ENCODE measurements around the gene RPL10.

Gene RPL10

DNA sequence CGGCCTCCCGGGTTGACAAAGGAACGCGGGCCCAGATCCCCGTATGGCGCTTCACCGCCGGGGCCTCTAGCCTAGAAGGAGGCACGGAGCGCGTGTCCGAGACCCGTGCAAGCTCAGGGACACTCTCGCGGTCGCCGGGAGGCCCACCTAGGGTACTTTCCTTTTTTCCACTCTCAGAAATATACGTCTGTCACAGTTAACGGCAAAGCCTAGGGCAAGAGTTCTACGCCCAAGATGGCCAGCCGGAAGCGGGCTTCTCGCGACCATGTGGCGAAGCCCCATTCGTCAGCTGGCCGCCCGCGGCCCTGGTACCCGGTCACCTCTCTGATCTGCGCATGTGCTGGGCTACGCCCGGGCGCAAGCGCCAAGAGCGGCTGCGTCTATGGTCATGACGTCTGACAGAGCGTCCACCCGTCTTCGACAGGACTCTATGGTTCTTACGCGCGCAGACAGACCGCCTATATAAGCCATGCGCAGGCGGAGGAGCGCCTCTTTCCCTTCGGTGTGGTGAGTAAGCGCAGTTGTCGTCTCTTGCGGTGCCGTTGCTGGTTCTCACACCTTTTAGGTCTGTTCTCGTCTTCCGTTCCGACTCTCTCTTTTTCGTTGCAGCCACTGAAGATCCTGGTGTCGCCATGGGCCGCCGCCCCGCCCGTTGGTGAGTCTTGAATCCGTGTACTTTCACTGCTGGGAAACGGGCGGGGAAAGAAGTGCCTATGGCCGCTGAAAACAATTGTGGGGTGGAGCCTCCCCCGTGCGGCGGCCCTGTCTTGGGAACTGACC, at the start of gene RPL10:
Gene RPL10 (plus strand): TSS at position 490 of the 780 bp plus-strand sequence. CDS start 143 bp downstream, at position 633.
- DNase-seq (ENCODE audit: low read depth), result peak; percentile 79

DNA sequence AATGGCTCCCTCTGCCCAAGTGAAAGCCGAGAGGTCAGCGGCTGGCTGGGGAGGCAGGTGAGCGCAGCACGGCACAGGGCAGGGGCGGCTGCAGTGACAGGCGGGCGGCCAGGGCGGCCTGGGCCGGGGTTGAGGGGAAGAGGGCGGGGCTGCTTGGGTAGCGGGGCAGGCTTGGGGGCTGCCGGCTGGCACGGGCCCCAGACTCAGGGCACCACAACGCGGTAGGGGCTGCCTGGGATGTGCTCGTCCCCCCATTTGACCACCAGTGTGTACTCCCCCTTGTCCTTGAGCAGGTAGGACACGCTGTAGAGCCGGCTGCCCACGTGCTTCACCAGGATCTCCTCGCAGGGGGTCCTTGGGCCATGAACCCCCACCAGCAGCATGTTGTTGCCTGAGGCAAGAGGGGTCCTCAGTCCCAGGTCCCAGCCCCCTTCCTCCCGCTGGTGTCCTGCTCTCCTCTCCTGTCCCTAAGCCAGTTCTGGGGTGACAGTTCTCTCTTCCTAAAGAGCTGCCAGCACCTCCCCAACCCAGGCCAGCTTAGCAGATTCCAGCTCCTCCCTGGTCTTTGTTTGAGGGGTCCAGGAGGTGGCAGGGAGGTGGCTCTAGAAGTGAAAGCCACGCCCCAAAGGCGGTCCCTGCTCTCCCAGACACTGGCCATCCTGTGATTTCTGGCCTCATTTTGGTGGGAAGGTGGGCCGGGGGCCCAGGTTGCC, 49.4 kb upstream of the RPL10 start:
- DNase-seq (ENCODE audit: low read depth), result no peak

DNA sequence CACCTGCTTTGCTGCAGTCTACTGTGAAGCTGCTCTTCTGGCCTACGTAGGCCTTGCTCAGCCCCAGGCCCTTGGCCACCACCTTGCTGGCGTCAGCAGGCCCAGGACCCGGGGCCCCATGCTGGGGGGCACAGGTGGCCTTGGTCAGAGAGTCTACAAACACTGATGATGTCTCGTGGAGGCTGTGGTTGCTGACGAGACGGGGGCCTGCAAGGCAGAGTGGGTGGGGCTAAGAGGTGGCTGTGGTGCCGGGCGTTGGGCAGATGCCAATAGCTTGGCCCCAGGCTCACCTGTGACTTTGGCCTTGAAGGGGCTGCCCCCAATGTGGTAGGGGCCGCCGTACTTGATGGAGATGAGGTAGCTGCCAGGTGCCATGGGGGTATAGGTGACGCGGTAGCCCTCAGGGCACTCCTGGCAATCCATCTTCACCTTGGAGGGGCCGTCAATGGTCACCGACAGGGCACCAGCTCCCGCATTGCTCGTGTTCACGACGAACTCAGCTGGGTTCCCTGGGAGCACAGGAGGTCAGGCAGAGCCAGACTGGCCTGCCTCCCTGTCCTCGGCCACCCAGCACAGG, 48.7 kb upstream of the RPL10 start:
- DNase-seq (ENCODE audit: low read depth), result no peak

DNA sequence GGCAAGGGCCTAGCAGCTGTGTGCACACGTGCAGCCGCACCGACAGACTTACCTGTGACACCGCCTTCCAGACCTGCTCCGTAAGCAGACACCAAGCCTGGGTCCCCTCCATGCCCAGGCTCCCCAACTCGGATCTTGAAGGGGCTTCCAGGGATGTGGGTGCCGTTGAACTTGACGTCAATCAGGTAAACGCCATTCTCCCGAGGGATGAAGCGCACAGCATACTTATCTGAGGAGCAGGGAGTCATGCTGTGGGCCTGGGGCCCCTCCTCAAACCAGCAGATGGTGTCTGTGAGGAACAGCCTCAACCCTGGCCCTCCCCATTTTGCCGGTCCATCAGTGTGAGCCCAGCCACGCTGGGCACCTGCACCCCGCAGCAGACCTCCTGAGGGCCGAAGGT, 48.2 kb upstream of the RPL10 start:
- no peak for DNase-seq (ENCODE audit: low read depth)

DNA sequence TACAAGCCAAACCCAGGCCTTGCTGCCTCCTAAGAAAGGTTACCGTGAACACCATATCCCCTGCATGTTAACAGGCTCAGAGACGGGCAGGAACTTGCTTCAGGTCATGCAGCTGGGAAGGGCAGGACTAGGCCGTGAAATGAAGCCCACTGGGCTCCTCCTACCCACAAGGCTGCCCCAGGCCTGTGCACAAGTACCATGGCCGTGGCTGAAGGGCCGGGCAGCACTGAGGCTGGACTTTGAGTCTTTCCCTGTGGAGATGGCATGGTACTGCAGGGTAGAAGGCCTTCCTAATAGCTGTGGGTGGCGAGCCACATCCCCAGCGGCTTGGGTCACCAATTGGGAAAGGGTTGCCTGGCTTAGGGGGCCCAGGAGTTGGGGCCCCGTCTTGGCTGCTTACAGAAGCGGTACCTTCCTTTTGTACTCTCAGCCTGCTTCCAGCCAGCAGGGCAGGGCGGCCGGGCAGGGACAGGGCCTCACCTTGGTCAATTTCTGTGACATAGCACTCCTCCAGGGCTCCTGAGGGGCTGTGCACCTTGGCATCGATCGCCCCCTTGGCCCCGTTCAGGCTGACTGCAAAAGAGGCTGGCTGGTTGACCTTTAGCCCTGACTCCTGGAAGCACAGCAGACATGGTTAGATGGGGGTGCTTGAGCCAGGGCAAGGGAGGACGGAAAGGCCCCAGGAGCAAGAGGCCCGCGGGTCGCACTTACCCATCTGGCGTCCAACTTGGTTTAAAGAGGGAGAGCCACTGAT, 47.6 kb upstream of the RPL10 start:
- DNase-seq (ENCODE audit: low read depth), result no peak

DNA sequence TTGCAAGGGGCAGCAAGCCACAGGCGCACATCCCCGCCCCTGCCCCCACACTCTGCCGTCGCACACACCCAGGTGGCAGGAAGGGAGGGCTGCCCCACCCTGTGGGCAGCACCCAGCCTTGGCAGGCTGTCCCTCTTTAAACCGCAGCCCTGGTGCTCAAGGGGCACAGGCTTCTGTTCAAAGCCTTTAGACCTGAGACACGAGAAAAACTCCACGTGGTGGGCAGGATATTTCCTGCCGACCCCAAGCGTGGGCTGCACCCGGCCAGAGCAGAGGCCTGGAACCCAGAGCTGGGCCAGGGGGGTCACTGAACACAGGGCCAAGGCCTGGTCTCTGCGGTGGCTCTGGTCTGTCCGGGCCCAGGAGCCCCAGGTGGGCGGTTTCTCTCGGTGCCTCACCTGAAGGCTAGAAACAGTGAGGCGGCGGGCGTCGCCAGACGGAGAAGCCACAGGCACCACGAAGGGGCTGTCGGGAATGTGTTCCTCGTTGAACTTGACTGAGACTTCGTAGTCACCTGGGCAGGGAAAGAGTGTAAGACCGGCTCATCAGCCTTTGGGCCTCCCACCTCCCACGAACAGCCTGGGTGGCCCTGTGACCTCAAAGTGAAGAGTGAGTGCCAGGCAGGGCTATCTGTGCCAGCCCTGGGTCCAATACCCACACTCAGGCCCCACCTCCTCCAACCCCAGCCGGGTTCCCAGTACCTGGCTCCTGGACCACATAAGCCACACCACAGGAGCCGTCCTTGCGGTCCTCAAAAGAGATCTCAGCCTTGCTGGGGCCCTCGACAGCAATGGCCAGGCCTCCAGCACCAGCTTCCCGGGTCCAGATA, 46.8 kb upstream of the RPL10 start:
- peak; percentile 37 for DNase-seq (ENCODE audit: low read depth)

DNA sequence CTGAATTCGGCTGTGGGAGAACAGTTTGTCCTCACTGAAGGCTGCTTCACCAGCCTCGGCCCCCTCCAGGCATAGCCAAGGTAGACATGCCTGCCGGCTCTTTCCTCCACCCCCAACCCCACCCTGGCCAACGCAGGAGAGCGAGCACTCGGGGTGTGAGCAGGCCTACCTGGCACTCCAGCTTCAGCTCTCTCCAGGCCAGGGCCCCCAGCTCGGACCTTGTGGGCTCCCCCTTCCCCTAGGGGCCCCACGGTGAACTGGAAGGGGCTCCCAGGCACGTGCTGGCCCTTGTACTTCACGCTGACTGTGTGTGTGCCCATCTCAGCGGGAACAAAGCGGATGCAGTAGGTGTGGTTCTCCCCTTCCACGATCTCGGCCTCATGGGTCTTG, 46.2 kb upstream of the RPL10 start:
- DNase-seq (ENCODE audit: low read depth), result no peak

DNA sequence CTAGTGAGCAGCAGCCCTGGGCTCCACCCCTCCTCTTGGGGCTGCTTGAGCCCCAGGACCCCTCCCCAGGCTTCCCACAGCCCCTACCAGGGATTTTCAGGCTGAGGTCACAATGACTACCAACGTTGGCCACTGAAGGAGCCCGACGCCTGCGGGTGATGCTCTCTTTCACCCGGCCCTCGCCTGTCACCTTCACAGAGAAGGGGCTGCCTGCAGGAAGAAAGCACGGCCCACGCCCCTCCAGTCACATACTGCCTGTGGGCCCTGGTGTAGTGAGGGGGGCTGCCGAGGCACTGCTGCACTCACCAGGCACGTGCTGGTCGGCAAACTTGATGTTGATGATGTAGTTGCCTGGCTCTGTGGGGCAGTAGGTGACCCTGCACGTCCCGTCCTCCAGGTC, 45.7 kb upstream of the RPL10 start:
- DNase-seq (ENCODE audit: low read depth), result no peak

DNA sequence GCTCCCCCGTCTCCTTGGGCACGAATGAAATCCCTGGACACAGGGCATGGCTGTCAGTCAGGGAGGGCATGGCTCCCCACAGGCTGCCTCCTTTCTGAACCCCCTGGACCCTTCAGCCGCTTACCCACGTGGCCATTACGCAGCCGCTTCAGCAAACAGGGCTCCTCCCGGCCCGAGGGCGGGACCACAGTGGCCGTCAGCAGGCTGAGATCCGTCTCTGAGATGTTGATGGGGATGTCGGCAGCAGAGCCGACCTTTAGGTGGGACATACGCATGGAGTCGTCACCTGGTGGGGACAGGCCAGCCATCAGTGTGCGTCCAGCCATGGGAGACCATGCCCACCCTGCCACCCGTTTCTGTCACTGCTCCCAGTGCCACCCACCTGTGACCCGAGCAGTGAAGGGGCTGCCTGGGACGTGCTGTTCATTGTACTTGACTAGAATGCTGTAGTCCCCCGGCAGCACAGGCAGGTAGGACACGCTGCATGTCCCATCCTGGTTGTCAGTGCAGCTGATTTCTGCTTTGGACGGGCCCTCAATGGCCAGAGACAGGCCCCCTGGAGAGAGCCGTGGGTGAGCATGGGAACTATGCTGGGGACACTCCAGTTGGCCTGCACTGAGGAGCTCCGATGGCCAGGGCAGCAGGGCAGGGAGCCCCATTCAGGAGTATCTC, 44.9 kb upstream of the RPL10 start:
- DNase-seq (ENCODE audit: low read depth), result no peak

DNA sequence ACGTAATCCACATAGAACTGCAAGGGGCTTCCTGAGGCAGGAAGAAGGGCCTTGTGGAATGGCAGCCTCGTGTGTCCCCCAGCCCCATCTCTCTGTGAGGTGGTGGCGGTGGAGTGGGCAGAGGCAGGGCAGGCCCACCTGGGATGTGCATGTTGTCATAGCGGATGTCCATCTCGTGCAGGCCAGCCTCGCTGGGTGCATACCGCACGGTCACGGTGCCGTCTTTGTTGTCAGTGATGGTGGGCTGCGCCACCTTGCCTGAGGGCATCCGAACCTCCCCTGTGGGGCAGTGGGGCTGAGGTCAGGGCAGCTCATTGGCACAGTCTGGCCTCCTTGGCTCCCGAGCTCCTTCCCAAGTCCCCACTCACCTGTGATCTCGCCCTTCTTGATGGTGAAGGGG, 44.2 kb upstream of the RPL10 start:
- DNase-seq (ENCODE audit: low read depth), result no peak

DNA sequence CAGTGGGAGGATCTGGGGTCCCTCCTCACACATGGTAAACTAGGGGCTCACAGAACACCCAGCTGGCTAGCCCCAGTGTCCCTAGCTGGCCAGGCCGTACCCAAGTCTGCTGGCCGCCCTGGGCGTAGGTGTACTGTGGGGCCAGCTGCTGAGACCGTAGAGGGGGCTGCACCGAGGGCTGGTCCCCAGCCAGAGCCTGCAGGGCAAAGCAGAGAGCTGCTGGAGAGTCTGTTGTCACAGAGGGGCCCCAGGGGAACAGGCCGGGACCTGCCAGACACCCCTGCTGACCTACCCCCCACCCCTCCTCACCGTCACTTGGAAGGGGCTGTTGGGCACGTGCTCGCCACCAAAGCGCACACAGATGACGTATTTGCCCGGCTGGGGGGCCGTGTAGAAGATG, 43.7 kb upstream of the RPL10 start:
- no peak for DNase-seq (ENCODE audit: low read depth)

DNA sequence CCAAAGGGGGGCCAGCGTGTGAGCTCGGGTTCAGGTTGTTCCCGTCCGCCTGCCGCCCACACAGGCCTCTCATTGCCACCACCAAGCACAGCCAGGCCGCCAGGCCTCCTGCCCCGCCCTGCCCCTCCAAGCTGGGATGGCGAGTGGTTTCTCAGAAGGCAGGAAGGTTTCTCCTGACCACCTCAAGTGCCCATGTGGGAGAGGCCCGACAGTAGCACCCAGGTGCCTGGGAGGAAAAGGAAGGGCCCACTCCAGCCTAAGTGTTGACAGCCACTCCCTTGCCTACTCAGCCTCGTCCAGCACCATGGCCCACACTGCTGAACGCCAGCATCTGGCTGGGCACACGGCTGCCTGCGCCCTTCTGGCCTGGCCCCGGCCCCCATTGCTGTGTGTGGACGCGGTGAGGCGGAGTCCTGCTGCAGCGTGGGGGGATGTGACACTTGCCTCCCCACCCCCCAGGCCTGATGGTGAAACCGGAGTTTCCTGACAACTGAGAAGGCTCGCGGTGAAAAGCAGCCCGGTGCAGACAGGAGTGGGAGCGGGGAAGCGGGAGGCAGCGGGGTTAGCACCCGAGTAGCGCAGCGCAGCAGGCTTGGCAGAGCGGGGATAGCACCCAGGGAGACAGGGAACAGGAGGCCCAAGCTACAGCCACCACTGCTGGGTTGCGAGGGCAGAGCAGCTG, 42.9 kb upstream of the RPL10 start:
- DNase-seq (ENCODE audit: low read depth), result no peak

DNA sequence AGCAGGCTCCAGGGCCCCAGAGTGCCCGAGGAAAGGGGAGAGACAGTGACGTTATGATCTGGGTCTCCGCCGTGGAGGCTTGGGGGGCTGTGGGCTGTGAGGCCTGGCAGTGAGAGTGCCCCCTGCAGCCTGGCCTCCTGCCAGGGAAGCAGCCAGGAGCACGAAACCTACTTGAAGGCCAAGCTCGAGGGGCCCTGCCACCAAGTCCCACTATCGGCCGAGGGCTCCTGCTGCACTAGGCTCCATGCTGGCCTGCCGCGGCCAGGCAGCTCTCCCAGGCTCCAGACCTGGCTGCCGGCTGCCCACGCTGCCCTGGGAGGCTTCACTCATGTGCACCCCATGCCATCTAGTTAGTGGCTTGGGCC, 42.4 kb upstream of the RPL10 start:
- no peak for DNase-seq (ENCODE audit: low read depth)

DNA sequence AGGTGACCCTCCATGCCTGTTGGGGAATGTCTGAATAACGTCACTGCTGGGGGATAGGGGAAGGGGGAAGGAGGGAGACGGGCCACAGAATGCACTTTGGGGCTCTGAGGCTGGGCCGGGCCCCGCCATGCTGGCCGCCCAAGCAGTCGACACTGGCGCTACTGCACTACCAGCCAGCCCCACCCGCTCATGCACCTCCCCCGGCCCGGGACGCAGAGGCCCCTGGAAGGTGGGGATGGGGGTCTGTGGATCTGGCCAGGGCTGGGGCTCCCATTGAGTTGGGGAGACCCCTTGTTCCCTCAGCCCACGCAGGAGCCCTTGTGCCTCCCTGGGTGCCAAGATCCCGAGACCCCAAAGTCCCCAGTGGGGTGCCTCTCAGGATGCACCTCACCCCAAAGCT, 41.6 kb upstream of the RPL10 start:
- DNase-seq (ENCODE audit: low read depth), result no peak

DNA sequence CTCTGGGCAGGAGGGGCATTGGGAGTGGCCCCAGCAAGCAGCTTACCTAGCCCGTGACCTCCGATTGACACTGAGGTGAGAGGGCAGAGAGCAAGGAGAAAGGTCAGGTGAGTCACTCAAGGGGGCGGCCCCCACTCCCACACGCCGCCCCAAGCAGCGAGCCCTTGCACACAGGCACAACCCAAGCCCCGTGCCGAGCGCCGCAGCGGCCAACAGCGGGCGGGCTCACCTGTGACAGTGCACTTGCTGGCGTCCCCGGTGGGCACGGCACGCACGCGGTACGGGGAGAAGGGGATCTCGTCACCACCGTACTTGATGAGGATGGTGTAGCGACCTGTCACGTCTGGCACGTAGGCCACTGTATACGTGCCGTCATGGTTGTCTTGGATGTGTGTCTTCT, 41.0 kb upstream of the RPL10 start:
- no peak for DNase-seq (ENCODE audit: low read depth)

DNA sequence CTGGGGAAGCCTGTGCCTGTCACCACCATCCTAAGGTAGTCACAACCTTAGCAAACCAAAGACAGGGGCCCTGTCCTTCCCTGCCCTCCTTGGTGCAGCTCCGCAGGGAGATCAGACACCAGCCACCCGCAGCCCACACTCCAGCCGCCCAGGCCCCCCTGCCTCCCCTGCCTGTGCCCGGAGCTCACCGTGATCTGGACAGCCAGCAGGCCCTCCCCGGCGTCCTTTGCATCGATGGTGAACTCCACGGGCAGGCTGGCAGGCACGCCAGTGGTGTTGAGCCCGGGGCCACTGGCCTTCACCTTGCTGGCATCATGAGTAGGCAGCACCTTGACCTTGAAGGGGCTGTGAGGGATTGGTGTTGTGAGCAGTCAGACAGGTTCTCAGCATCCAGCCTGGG, 40.2 kb upstream of the RPL10 start:
- no peak for DNase-seq (ENCODE audit: low read depth)

DNA sequence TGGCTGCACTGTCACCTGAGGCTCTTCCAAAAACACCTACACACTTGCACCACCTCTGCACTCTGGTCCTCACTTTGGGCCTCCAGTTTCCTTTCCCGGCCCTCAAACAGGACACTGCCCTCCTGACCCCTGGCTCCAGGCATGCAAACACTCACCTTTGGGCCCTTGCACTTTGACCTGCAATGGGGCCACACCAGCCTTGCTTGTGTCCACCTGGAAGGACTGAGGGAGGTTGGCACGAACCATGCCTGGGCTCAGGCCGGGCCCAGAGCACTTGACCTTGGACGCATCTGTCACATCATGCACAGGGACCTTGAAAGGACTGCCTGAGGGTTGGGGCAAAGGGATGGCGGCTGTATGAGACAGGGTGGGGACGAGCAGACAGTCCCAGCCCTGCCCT, 39.3 kb upstream of the RPL10 start:
- no peak for DNase-seq (ENCODE audit: low read depth)

DNA sequence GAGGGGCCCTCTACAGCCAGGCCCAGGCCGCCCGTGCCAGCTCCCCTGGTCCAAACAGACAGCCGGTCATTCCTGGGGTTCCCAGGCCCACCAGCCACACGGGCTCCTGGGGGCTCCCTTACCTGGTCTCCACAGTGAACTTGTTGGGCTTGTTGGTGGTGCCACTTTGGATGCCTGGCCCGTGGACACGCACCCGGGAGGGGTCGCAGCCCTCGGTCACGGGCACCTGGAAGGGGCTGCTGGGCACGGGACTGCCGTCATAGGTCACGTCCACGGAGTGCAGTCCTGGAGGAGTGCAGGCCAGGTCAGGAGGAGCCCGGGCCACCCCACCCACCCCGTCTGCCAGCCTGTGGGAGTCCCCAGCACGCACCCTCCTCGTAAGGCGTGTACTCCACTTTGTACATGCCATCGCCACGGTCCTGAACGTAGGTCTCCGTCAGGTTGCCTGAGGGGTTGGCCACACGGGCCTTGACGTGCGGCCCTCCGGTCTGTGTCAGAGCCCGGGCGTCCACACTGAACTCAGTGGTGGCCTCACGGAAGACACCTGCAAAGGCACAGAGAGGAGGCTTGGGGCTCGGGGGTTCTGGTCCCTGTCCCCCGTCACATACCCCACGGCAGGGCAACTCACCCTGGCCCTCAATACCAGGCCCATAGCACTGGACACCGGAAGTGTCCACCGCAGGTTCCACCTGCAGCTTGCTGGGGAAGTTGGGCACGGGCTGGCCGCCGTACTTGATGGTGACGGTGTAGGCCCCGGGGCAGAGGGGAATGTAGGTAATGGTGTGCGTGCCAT, 38.6 kb upstream of the RPL10 start:
- no peak for DNase-seq (ENCODE audit: low read depth)

DNA sequence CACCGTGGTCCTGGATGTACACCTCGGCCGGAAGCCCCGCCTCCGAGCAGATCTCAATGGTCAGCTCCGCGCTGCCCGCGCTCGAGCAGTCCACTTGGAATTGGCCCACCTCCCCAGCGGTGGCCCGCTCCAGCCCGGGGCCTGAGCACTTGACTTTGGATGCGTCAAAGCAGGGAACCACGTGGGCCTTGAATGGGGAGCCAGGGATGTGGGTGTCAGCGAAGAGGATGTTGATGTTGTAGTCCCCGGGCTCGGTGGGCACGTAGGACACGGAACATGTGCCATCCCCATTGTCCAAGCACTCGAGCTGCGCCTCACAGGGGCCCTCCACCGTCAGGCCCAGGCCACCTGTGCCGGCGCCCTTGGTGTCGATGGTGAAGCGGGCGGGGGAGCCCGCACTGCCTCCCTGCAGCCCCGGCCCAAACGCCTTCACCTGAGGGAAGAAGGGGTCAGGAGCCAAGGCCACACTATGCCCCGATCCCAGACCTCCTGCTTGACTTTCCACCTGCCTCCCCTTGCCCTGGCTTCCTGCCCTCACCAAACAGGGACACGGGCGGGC, 37.9 kb upstream of the RPL10 start:
- DNase-seq (ENCODE audit: low read depth), result no peak

All from activated T-helper 1 cell treated with Interleukin-2 at 50 U/mL for 16 hours (primary cell).